Frontal cortex (tissue), 4 donors: Measurements from ENCODE around the gene SLC38A8. TPM values are rescaled to one million over a fixed set of nuclear protein-coding genes. Genes with fewer than 3 reads are reported as not detected.
A peak's percentile ranks its signal among the peaks of the same experiment; 100 is the strongest.

Experiments
- DNase-seq, 2 donors: peaks; one replicate each; pipeline ENCODE4 v3.0.0; 2012; ENCODE audit warnings: low spot score in 2 of 2
- FAIRE-seq: peaks from 2 replicates; lab custom pipeline; 2012; peaks lifted over from hg19 to GRCh38; lab: Jason Lieb, UNC
- total RNA-seq: library from RNA; depleted of rRNA; stranded (reverse); fragments of >200 nt; gene quantifications from one replicate; pipeline ENCODE4 v1.2.3, GENCODE V29; 2014
- donor health status: control.
- donor health status: control.
- donor health status: control.

SLC38A8 gene
- total RNA-seq, 1 donor from 2014 or later = not detected

DNA sequence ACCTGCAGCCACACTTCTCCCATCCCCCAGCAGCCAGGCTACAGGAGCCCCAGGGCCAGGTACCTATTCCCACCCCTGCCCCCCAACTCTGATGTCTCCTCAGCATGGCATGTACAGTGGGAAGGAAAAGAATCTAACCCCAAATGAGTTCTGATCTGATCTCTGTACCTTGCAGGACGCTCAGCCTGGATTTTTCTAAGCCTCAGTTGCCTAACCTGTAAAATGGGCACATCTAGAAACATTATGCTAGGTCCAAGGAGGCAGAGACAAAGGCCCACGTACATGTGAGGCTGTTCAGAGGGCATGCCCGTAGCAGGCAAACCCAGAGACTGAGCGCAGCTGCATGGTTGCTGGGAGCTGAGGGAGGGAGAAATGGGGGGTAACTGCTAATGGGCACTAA is 35.1 kb downstream of the SLC38A8 start:
- FAIRE-seq = no peak

DNA sequence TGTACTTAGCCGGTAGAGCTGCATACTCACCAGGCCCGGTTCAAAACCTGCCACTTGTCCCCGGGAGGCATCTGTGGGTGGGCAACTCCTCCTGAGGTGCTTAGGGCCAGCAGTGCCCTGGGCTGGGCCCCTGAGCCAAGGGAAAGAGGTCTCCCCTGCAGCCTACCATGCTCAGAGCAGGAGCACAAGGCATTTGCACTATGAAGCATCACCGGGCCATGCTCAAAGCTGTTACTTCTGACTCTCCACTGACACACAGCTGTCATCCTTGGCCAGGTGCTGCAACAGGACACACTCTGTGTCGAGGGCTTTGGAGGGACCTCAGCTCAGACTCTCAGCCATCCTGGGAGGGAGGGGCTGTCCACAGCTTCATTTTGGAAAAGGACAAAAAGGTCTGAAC is 37.2 kb downstream of the SLC38A8 start:
- no peak for DNase-seq
- no peak for FAIRE-seq

More for the DNA sequence above, 35.1 kb downstream of the SLC38A8 start:
- no peak for DNase-seq

DNA sequence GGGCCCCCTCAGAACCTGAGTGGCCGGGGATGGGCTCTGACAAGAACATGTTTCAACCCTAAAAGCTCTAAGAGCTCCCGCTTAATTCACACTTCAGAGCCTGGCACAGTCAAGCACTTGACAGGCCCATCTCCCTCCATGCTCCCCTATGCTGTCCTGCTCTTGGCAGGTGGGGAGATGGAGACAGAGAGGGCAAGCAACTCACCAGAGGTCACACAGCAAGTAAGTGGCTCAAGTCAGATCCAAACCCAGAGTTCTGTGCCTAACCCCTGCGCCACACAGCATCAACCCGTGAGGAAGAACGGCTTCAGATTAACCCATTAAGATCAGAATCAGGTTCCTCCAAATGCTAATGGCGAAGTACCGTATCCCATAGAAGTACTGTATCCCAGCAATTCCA is 38.2 kb downstream of the SLC38A8 start:
- DNase-seq (no peak), FAIRE-seq (no peak)

DNA sequence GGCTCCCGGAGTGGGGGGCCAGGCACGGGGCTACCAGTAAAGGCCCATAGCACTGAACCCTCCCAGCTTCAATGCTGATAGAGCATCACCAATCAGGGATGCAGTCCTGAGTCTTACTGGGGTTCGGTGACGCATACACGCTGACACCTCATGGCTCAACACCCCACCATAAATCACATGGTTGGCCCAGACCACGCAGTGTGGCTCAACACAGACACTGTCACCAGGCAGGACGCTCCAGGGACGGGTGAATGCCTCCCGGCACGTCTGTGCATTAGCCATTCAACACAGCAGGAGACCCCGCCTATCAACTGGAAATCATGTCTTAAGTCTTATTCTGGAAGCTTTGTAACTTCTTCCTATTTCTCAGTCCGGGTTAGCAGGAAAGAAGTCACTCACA is 39.6 kb downstream of the SLC38A8 start:
- no peak for DNase-seq
- FAIRE-seq = no peak

DNA sequence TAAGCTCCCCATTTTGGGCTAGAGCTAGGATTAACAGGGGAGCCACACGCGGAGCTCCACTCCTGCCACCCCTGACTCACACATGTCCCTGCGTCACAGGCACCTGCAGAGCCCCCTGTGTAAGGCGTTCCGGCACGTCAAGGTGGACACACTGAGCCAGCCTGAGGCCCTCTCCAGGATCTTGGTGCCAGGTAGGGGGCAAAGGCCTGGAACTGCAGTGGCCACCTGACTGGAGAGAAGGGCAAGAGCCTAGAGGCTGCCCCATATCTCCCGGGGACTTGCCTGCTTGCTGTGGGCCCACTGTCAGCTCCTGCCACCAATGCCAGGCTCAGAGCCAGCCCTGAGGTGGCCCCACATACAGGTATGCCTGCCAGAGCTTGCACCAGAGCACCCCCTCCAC is 40.9 kb downstream of the SLC38A8 start:
- no peak for FAIRE-seq

DNA sequence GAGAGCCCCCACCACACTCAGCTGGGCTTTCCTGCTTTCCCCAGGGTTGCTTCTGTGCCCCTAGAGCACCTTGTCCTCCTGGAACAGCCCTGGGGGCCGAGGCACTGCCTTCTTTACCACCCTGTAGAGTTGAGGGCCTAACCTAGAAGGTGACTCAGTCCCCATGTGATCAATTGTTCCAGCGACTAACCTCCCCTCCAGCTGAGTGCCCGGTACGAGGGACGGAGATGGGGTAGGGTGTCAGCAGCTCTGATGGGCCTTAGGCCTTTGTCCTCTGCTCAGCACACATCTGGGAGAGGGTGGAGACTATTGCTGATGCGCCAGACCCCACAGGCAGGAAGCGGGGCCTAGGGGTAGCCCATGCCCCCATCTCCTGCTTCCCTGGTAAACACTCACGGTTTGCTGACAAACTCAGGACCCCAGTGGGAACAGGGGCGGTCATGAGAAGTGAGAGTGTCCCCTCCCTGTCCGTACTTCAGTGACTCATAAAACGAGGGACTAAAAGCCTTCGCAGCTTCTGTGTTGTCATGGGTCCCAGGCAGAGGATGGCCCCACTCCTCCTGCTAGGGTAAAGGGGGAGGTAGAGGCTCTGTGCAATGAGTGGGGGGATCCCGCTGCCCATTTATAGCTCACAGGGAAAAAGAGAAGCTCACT is 41.5 kb downstream of the SLC38A8 start:
- FAIRE-seq = no peak
- no peak for DNase-seq

More for the DNA sequence above, 40.9 kb downstream of the SLC38A8 start:
- no peak for DNase-seq

DNA sequence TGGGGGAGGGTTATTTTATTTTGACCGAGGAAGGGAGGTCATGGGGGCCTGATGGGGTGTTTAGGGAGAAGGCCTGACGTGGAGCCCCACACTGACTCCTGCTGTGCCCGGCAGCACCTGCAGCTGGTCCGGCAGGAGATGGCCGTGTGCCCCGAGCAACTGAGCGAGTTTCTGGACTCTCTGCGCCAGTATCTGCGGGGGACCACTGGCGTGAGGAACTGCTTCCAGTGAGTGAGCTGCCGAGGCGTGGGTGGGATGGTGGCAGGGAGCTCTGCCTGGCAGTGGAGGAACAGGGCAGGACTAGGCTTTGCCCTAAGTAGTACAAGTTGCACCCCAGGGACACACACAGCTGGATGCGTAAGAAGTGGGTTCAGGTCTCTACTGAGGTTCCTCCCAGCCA is 44.5 kb downstream of the SLC38A8 start:
- no peak for FAIRE-seq

DNA sequence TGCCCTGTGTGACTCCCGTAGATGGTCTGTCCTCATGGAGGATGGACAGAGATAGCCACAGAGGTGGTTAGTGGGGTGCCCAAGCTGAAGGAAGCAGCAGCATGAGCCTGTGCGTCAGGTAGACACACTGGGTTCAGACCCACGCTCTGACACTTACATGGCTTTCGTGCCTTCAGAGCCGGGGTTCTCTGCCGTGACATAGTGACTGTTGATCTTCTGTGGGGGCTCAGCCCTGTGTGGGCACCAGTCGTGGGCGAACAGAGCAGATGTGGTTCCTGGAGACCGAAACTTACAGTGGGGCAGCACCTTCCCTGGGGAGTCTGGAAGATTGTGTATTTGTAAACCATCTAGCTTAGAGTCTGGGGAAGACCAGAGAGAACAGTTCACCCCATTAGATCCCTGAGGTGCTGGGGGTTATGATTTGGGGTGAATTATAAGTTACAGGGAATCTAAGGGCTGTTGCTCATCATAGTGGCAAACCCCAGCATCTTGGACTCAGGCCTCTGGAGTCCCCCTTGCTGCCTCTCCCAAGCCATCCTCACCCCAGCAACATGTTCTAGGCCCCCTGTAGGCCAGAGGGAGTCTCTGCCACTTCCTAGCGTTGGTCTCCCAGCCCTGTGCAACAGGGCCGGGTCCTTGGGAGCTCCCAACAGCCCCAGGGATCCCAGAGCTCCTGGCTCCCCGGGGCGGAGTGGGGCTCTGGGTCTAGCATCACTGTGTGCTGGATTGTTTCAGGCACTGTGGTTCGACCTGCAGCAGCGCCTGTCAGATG is 45.9 kb downstream of the SLC38A8 start:
- FAIRE-seq = no peak
- no peak for DNase-seq

More for the DNA sequence above, 44.5 kb downstream of the SLC38A8 start:
- DNase-seq = no peak

DNA sequence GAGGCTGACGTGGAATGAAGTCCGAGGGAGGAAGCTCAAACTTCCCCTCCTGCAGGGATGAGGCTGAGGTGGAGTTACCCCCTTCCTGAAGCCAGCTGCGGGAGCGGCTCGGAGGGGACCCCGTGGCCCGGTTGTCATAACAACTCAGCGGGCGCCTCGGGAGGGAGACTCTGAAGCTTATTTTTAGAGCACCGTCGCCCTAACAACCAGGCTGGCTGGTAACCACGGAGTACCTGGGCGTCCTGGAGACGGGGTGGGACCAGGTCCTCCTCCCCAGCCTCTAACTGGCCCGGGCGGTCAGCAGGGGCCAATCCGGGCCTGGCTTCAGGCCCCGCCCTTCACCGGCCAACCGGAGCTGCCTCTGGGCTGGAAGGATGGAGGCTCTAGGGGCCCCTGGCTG is 46.8 kb downstream of the SLC38A8 start:
- DNase-seq (peak in 1 of 2 donors; percentile 60), FAIRE-seq (no peak)

DNA sequence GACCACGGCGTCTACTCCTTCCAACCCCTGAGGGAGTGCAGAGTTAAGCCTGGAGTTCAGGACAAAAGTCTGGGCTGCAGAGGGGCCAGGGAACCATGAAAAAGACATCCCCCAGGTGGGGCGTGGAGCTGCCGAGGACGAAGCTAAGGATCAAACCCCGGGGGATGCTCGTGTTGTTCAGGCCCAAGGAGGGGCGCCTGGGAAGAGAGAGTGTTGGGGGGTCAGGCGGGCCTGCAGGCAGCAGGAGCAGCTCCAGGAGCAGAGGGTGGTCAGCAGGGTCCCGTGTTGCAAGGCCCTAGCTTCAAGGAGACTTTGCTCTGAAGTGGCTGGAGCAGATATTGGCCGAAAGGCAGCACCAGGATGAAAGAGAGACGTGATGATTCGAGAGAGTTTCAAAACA is 47.9 kb downstream of the SLC38A8 start:
- DNase-seq = no peak
- FAIRE-seq = no peak

DNA sequence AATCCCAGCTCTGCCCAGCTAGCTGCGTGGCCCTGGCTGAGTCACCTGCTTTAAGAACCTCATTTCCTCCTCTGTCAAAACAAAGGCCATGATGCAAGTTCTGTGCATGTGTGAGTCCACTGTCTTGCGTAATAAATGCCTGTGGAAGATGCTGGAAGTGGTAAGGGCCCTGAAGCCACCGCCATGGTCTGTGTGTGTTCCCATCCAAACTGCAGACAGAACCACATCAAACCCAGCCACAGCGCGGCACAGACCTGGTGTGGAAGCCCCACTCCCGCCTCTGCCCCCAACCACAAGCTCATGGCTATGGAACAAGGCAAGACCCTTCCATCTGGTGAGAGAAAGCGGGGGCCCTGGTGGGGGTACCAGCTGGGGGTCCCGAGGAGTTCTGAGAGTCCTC is 48.5 kb downstream of the SLC38A8 start:
- FAIRE-seq (no peak), DNase-seq (no peak)

DNA sequence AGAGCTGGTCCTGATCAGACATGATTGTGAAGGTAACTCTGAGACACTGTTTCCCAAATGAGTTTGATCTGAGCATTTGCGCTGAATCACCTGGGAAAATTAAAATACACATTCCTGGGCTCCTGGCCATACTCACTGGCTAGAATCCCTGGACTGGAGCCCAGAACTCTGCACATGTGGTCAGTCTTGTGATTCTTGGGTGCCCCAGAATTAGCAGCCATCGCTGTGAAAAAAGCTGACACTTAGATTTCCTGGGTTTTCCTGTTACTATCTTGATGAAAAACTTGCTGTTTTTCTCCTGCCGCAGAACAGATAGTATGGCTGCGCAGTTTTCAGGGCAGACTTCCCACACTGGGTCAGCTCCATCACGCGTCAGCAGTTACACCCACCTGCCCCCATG is 50.0 kb downstream of the SLC38A8 start:
- FAIRE-seq = no peak
- no peak for DNase-seq

DNA sequence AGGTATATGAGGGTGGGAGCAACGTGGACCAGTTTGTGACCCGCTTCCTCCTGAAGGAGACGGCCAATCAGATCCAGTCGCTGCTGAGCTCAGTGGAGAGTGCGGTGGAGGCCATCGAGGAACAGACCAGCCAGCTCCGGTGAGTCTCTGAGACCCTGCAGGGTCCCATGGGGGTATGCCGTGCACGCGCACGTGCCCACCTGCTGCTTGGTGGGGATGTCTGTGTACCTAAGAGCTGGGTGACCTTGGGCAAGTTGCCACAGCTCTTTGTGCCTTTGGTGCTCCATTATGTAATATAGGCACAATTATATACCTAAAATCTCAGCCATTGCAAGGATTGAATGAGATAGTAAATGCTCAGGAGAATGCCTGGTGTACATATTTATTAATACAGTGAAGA is 52.1 kb downstream of the SLC38A8 start:
- DNase-seq (no peak), FAIRE-seq (no peak)

DNA sequence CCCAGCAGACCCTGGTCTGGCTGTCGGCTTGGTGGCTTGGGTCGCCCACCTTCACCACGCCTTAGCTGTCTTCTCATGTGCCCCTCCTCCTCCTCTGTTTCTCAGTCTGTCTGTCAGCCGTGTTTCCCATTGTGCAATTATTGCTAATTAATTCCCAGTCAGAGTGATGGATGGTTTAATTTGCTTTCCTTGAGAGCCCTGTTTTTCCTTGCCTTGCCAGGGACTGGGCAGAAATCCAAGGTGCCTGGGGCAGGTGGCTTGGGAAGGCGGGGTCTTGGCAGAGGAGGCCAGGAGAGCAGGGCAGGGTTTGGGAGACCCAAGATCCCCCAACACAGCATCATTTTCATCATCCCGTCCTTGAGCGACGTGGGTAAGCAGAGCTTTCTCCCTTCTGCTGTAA is 53.3 kb downstream of the SLC38A8 start:
- FAIRE-seq = no peak
- no peak for DNase-seq

DNA sequence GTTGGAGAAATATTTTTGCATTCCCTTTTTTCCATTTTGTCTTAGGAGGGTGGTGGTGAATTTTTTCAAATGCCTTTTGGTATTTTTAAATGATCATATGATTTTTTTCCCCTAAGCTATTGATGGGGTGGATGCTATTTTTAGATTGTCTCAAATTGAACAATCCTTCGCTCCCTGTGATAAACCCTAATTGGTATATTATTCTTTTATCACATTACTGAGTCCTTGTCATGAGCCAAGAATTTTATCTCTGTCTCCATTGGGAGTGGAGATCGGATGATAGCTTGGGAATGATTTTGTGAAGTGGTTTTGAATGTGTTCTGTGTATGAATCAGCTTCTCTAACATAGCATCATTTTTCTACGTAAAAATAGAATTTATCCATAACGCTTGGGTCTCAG is 59.1 kb downstream of the SLC38A8 start:
- no peak for FAIRE-seq

DNA sequence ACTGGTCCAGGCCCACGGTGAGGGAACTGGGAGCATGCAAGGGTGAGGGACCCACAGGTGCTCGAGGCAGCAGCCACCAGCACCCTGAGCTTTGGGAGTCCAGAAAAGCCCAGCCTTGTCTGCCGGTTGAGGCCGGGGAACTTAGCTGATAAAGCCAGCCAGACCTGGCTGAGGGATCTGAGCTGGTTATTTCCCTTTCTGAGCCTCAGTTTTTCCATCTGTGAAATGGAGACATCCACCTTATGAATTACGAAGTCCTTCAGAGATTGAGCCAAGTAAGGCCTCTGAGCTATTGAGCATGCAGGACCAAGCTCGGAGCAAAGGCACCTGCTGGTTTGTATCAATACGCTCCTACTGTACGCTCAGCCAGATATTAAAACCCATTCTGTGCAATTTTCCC is 60.8 kb downstream of the SLC38A8 start:
- no peak for DNase-seq
- no peak for FAIRE-seq

More for the DNA sequence above, 59.1 kb downstream of the SLC38A8 start:
- no peak for DNase-seq

DNA sequence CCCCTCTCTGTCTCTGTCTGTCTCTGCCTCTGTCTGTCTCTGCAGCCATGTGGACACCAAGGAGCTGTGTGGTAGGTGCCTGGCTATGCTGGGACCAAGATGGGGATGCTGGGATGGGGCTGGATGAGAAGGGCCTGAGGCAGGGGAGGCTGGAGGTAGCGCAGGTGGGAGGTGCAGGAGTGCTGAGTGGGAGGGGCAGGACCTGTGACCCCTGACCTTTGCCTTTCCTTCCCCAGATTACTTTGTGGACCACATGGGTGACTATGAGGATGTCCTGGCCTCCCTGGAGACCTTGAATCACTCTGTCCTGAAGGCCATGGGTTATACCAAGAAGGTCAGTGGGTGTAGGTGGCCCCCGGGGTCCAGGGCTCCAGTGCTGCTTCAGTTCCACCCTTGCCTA is 61.8 kb downstream of the SLC38A8 start:
- FAIRE-seq (no peak), DNase-seq (no peak)

DNA sequence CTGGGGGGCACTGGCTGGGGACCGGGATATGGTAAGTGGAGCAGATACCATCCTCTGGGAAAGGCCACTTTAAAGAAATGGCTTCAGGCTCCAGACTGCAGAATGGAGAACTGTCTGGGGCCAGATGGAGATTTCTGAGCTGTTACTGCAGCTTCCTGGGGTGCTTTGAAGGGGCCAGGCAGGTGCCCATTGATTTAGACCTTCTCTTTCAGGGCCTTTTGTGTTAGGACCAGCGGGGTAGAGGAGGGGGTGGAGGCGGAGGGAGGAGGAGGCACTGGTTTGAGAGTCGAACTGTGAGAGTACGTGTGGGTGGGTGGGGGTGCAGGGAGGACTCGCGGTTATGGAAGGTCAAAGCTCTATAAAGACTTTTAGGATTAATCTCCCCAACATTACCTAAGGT is 63.2 kb downstream of the SLC38A8 start:
- DNase-seq = no peak
- no peak for FAIRE-seq

DNA sequence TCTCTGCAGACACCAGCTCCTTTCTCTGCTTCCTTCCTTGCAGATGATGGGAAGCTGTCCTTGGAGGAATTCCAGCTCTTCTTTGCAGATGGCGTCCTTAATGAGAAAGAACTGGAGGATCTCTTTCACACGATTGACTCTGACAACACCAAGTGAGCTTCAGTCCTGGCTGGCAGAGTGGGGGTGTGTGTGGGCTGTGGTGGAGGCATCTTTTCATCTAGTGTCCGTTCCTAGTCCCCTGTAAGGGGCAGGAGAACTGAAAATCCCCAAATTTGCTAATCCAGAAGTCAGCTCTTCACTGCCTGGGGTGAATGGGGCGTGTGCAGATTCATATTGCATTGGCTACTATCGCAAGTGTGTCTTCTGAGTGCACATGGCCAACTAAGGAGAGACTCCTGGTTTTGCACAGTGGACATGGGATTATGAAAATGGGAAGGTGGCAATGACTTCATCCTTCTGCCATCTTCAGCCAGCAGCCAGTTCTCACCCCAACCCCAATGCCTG is 64.1 kb downstream of the SLC38A8 start:
- FAIRE-seq = no peak
- DNase-seq = no peak

DNA sequence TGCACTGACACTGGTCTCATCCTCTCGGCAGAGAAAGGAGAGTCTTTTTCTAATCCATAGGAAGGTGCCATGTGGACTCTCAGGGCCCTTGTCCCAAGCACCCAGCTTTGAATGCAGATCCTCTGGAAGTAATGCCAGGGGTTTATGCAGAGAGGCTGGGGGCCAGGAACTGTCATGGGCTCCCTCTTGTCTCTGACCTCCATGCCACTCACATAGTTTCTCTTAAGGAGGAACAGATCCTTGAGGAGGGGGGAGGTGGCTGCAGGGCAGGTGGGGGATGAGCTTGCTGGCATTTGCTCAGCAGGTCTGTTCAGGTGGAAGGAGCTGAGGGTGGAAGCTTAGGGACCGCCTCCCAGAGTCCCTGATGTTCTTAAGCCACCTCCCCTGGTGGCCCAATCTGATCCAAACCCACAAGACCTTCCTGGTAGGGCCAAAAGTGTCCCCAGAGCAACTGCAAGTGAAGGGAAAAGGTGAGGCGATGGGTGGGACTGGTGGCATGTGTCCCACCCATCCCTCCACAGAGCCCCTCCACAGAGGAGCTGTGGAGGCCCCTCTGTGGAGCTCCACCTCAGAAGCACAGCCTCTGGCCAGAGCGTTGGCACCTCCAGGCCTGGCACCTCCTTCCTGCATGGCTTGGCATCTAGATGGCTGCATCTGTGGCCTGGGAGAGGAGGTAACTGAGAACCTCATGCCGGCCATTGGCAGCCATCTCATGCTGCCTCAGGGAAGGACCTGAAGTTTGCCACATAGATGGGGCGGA is 65.4 kb downstream of the SLC38A8 start:
- DNase-seq = no peak
- no peak for FAIRE-seq
